Measurements from ENCODE around the gene ELK4. TPM values are rescaled to one million over a fixed set of nuclear protein-coding genes. Genes with fewer than 3 reads are reported as not detected.

The ELK4 gene
- total and polyA plus RNA-seq, 12 donors: 4.7 to 45.6 (median 38.9) TPM

- intact Hi-C loops (cut with DNase I): loop anchor here in 2 of 10 donors (1.0 to 10.0 kb wide), 3 partner anchors 35 to 118 kb away; partner anchors contain the start of gene ELK4 (in 1 of the 2)
- ATAC-seq (no peak), DNase-seq (no peak)
- Histone ChIP-seq H3K36me3 (peaks cover 0 to 20% (median 0%) of the 10 kb centered on the region in 9 donors), H3K9me3 (no peaks in the 10 kb centered on the region), H3K4me3 (no peak overlapping the region), H3K4me1 (peaks cover 8 to 68% (median 44%) of the 10 kb centered on the region in 9 donors), H3K27me3 (no peaks in the 10 kb centered on the region), H3K27ac (peak overlapping the region in 1 of 10 donors; percentile 70)
- no peak for TF ChIP-seq CTCF (IDR thresholded peaks at IDR 0.05)
- WGBS, 2 donors: 97 to 99% methylated on average over 3 of the region's 3 CpGs
Measured at GRCh38 chr1:205596876-205597275, 34.9 kb downstream of the ELK4 start.

DNA sequence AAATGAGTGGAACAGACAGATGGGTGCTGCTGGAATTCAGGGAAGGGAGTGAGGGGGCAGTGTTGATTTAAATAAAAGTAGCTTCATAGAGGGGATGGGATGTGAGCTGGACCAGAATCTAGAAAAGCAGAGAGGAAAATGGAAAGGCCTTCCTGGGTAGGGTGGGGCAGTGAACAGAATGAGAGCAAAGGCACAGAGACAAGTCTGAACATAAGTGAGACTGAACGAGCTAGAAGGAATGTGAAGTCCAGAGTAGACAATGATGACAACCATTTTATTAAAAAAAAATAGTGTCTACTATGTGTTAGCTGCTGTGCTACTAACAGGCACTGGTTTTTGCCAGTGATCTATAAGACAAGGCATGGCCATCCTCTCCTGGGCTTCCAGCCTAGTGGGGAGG, 36.0 kb downstream of the ELK4 start:
- ATAC-seq (no peak), DNase-seq (no peak)
- Histone ChIP-seq H3K9me3 (no peaks in the 10 kb centered on the region), H3K36me3 (peaks cover 0 to 15% (median 0%) of the 10 kb centered on the region in 9 donors), H3K4me1 (peaks cover 8 to 72% (median 44%) of the 10 kb centered on the region in 9 donors), H3K27ac (no peak overlapping the region), H3K27me3 (no peaks in the 10 kb centered on the region), H3K4me3 (no peak overlapping the region)
- intact Hi-C loops (cut with DNase I): loop anchor here in 2 of 10 donors (1.0 to 10.0 kb wide), 3 partner anchors 36 to 119 kb away; partner anchors contain the start of gene ELK4 (in 1 of the 2)
- TF ChIP-seq CTCF (IDR thresholded peaks at IDR 0.05): no peak
- WGBS, 2 donors: 88 to 97% methylated on average over 1 of the region's 1 CpG

DNA sequence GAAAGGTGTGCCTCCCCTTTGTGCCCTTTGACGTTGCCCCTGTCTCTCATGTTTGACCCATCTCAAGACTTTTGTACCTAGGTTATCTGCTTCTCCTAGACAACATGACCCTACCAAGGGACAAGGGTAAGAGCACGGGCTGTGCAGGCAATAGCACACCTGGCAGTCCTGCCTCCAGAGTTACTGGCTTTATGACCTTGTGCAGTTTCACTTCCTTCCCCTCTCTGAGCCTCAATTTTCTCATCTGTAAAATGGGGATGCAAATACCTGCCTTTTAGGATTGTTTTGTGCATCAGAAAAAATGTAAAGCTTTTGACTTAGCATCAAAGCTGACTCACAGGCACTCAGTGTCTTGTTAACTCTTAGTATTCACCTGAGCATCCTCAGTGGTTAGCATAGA, 36.4 kb downstream of the ELK4 start:
- 78 to 80% methylated on average over 2 of the region's 2 CpGs for WGBS, 2 donors
- intact Hi-C loops (cut with DNase I): loop anchor here in 2 of 10 donors (5.0 to 10.0 kb wide), 2 partner anchors 37 to 119 kb away; partner anchors contain the start of gene ELK4 (in 1 of the 2)
- Histone ChIP-seq H3K4me1 (peaks cover 8 to 68% (median 44%) of the 10 kb centered on the region in 9 donors), H3K36me3 (peaks cover 0 to 15% (median 0%) of the 10 kb centered on the region in 9 donors), H3K27me3 (no peaks in the 10 kb centered on the region), H3K9me3 (no peaks in the 10 kb centered on the region), H3K4me3 (no peak overlapping the region), H3K27ac (no peak overlapping the region)
- ATAC-seq (no peak), DNase-seq (no peak)
- TF ChIP-seq CTCF (IDR thresholded peaks at IDR 0.05): no peak

DNA sequence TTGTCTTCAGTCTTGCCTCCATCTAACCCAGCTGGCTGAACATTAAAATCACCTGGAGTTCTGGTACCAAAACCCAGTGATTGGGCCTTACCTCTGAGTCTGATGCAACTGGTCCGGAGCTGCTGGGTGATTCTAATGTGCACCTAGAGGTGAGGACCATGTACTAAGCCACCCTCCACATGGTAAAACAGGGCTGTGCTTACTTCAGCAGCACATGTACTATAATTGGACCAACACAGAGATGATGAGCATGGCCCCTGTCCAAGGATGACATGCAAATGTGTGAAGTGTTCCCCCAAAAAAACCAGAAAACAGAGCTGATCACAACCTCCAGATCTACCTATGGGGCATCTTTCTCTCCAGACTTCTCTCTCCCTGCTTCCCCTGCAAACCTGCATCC, 37.0 kb downstream of the ELK4 start:
- intact Hi-C loops (cut with DNase I): loop anchor here in 6 of 10 donors (5.0 to 10.0 kb wide), 6 partner anchors 37 to 382 kb away; partner anchors contain the start of gene ELK4 (in 3 of the 6)
- H3K27me3 ChIP-seq: no peaks in the 10 kb centered on the region
- DNase-seq: no peak
- 93 to 94% methylated on average over 1 of the region's 1 CpG for WGBS, 2 donors
- no peak overlapping the region for H3K4me3 ChIP-seq
- peaks cover 8 to 62% (median 40%) of the 10 kb centered on the region in 9 donors for H3K4me1 ChIP-seq
- no peak for ATAC-seq
- no peak for TF ChIP-seq CTCF (IDR thresholded peaks at IDR 0.05)
- peaks cover 0 to 15% (median 0%) of the 10 kb centered on the region in 9 donors for H3K36me3 ChIP-seq
- H3K9me3 ChIP-seq: no peaks in the 10 kb centered on the region
- no peak overlapping the region for H3K27ac ChIP-seq

Measured in heart right ventricle (tissue), 16 donors.